GM12874 (cell line): ENCODE measurements around the gene MICAL2.

Experiments
- CTCF ChIP-seq: IDR thresholded peaks from 2 replicates; pipeline ENCODE4 v1.5.1; 2011; ENCODE audit warnings: low read depth, mild to moderate bottlenecking, control low read depth, low read length, moderate library complexity; ENCODE audit not compliant: insufficient read depth

MICAL2 gene

GRCh38 chr11:12110714-12111548, 541 bp downstream of the MICAL2 start:
- TF ChIP-seq CTCF, result no peak

GRCh38 chr11:12111549-12112520, 1.4 kb downstream of the MICAL2 start:
- no peak for TF ChIP-seq CTCF

- no peak for TF ChIP-seq CTCF
Observed at GRCh38 chr11:12112750-12113149, 2.4 kb downstream of the MICAL2 start.

- no peak for TF ChIP-seq CTCF
Observed at GRCh38 chr11:12113294-12113693, 2.9 kb downstream of the MICAL2 start.

- TF ChIP-seq CTCF, result no peak
Observed at GRCh38 chr11:12114193-12115033, 4.0 kb downstream of the MICAL2 start.

- TF ChIP-seq CTCF, result no peak
Observed at GRCh38 chr11:12116425-12117032, 6.1 kb downstream of the MICAL2 start.
